WTC11 (cell line): ENCODE data around the gene ZNF432. TPM values are rescaled to one million over a fixed set of nuclear protein-coding genes. Genes with fewer than 3 reads are reported as not detected.

Experiments used
- ATAC-seq: fragments of 200-7000 bp; cut with Tn5 transposase; 2 replicates; pipeline ENCODE4 v1.10.0; 2021; ENCODE audit warnings: mild to moderate bottlenecking, moderate library complexity
- CTCF ChIA-PET: fragments of 300-600 bp; sonication (Branson Sonifier 250); formaldehyde crosslinking; loops from one replicate; lab custom pipeline; 2021; ENCODE audit warnings: antibody characterized with exemption; lab: Charles Lee
- POLR2A ChIA-PET: fragments of 350-600 bp; sonication (Branson Sonifier 250); formaldehyde crosslinking; loops from one replicate; lab custom pipeline; 2021; ENCODE audit warnings: antibody characterized with exemption; lab: Charles Lee
- DNase-seq: peaks from one replicate; pipeline ENCODE4 v3.0.0; 2021; ENCODE audit warnings: low spot score
- H3K27ac Mint-ChIP-seq: 2 replicates; pipeline ENCODE4 v1.8.0; 2021; ENCODE audit warnings: mixed read lengths
- H3K27me3 Mint-ChIP-seq: 2 replicates; pipeline ENCODE4 v1.8.0; 2021; ENCODE audit warnings: low read depth, mild to moderate bottlenecking, moderate library complexity, mixed read lengths
- H3K36me3 Mint-ChIP-seq: 2 replicates; pipeline ENCODE4 v1.8.0; 2021; ENCODE audit warnings: mixed read lengths
- H3K4me1 Mint-ChIP-seq: 2 replicates; pipeline ENCODE4 v1.8.0; 2022; ENCODE audit warnings: mixed read lengths
- H3K4me3 Mint-ChIP-seq: 2 replicates; pipeline ENCODE4 v1.8.0; 2021; ENCODE audit warnings: mild to moderate bottlenecking, moderate library complexity, mixed read lengths
- H3K9me3 Mint-ChIP-seq: 2 replicates; pipeline ENCODE4 v1.8.0; 2021; ENCODE audit warnings: mixed read lengths
- ESRRA ChIP-seq: sonication (generic); formaldehyde crosslinking; IDR thresholded peaks from 2 replicates; pipeline ENCODE4 v1.8.1; 2022; ENCODE audit warnings: mild to moderate bottlenecking, missing genetic modification reagents, borderline replicate concordance
- FOXJ3 ChIP-seq: sonication (generic); formaldehyde crosslinking; IDR thresholded peaks from 2 replicates; pipeline ENCODE4 v1.9.0; 2021; ENCODE audit warnings: missing genetic modification reagents, mild to moderate bottlenecking, borderline replicate concordance
- HMGA2 ChIP-seq: fragments of 250-450 bp; sonication (Bioruptor Pico); IDR thresholded peaks from 2 replicates; pipeline ENCODE4 v1.4.0; 2021; ENCODE audit warnings: mild to moderate bottlenecking, moderate library complexity
- NFYB ChIP-seq: sonication (generic); formaldehyde crosslinking; conservative IDR thresholded peaks from 2 replicates; pipeline ENCODE4 v1.8.0; 2022; ENCODE audit warnings: low read depth, missing genetic modification reagents
- NR2C2 ChIP-seq: sonication (generic); formaldehyde crosslinking; IDR thresholded peaks from 2 replicates; pipeline ENCODE4 v1.8.0; 2022; ENCODE audit warnings: mild to moderate bottlenecking, missing genetic modification reagents
- SP1 ChIP-seq: sonication (generic); formaldehyde crosslinking; conservative IDR thresholded peaks from 2 replicates; pipeline ENCODE4 v1.8.1; 2022; ENCODE audit warnings: missing genetic modification reagents
- ZBTB21 ChIP-seq: sonication (generic); formaldehyde crosslinking; IDR thresholded peaks from 2 replicates; pipeline ENCODE4 v1.8.1; 2023; ENCODE audit warnings: mild to moderate bottlenecking, missing genetic modification reagents, borderline replicate concordance
- ZNF423 ChIP-seq: fragments of 250-450 bp; sonication (Bioruptor Pico); IDR thresholded peaks from 2 replicates; pipeline ENCODE4 v2.1.2; 2022; ENCODE audit warnings: mild to moderate bottlenecking, moderate library complexity
- ZNF671 ChIP-seq: fragments of 250-450 bp; sonication (Bioruptor Pico); IDR thresholded peaks from 2 replicates; pipeline ENCODE4 v1.8.0; 2021; ENCODE audit warnings: mild to moderate bottlenecking
- total RNA-seq: library from RNA; stranded (reverse); gene quantifications from 3 replicates; pipeline ENCODE4 v1.2.3, GENCODE V29; 2021
- TF ChIP-seq, protein P1 (sequence below): fragments of 250-450 bp; sonication (Bioruptor Pico); IDR thresholded peaks from 2 replicates; pipeline ENCODE4 v1.8.0; 2021; ENCODE audit warnings: mild to moderate bottlenecking
- TF ChIP-seq, protein P2 (sequence below): fragments of 250-450 bp; sonication (Bioruptor Pico); IDR thresholded peaks from 2 replicates; pipeline ENCODE4 v1.9.0; 2021; ENCODE audit warnings: mild to moderate bottlenecking
- TF ChIP-seq, protein P3 (sequence below): sonication (generic); formaldehyde crosslinking; IDR thresholded peaks from 2 replicates; pipeline ENCODE4 v1.8.1; 2023; ENCODE audit warnings: mild to moderate bottlenecking, missing genetic modification reagents
- TF ChIP-seq, protein P4 (sequence below): sonication (generic); formaldehyde crosslinking; IDR thresholded peaks from 2 replicates; pipeline ENCODE4 v1.8.1; 2023; ENCODE audit warnings: mild to moderate bottlenecking, missing genetic modification reagents, borderline replicate concordance
- TF ChIP-seq, protein P5 (sequence below): fragments of 250-450 bp; sonication (Bioruptor Pico); IDR thresholded peaks from 2 replicates; pipeline ENCODE4 v1.9.0; 2021; ENCODE audit warnings: mild to moderate bottlenecking
- TF ChIP-seq, protein P6 (sequence below): sonication (generic); formaldehyde crosslinking; IDR thresholded peaks from 2 replicates; pipeline ENCODE4 v1.8.1; 2022; ENCODE audit warnings: mild to moderate bottlenecking, missing genetic modification reagents, moderate library complexity, borderline replicate concordance
- TF ChIP-seq, protein P7 (sequence below): sonication (generic); formaldehyde crosslinking; IDR thresholded peaks from 2 replicates; pipeline ENCODE4 v1.8.0; 2022; ENCODE audit warnings: mild to moderate bottlenecking, missing genetic modification reagents
- TF ChIP-seq, protein P8 (sequence below): sonication (generic); formaldehyde crosslinking; IDR thresholded peaks from 2 replicates; pipeline ENCODE4 v1.8.0; 2022; ENCODE audit warnings: mild to moderate bottlenecking, missing genetic modification reagents
- TF ChIP-seq, protein P9 (sequence below): sonication (generic); formaldehyde crosslinking; IDR thresholded peaks from 2 replicates; pipeline ENCODE4 v1.8.1; 2023; ENCODE audit warnings: mild to moderate bottlenecking, moderate library complexity, missing genetic modification reagents
- TF ChIP-seq, protein P10 (sequence below): sonication (generic); formaldehyde crosslinking; IDR thresholded peaks from 2 replicates; pipeline ENCODE4 v1.8.1; 2022; ENCODE audit warnings: mild to moderate bottlenecking, moderate library complexity, missing genetic modification reagents

The ZNF432 gene
- total RNA-seq, 1 experiment from 2014 or later: 8.9 TPM

DNA sequence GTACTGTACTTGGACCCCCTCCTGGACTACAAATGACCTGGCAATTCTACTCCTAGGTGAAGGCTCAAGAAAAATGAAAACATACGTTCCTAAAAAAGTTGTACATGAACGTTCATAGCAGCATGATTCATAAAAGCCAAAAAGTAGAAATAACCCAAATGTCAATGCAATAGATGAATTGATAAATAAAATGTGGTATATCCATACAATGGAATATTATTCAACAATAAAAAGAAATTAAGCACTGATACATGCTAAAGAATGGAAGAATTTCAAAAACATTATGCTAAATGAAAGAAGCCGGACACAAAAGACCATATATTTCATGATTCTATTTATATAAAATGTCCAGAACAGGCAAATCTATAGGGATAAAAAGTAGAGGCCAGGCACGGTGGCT is 9.5 kb downstream of the ZNF432 start:
- ChIA-PET CTCF (no interaction called here), POLR2A (no interaction called here)
- Mint-ChIP-seq H3K4me1 (peaks cover 4% of the 10 kb centered on the region; the same call in 1 of the 2 replicates), H3K36me3 (peaks cover 68% of the 10 kb centered on the region), H3K27ac (no peak overlapping the region), H3K9me3 (peaks cover 46% of the 10 kb centered on the region), H3K27me3 (no peaks in the 10 kb centered on the region), H3K4me3 (no peak overlapping the region)
- TF ChIP-seq, protein P1, sequence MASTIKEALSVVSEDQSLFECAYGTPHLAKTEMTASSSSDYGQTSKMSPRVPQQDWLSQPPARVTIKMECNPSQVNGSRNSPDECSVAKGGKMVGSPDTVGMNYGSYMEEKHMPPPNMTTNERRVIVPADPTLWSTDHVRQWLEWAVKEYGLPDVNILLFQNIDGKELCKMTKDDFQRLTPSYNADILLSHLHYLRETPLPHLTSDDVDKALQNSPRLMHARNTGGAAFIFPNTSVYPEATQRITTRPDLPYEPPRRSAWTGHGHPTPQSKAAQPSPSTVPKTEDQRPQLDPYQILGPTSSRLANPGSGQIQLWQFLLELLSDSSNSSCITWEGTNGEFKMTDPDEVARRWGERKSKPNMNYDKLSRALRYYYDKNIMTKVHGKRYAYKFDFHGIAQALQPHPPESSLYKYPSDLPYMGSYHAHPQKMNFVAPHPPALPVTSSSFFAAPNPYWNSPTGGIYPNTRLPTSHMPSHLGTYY (CRISPR knock-in tag): no peak
- TF ChIP-seq ZNF671 (CRISPR knock-in tag) (no peak), HMGA2 (no peak), SP1 (no peak), NR2C2 (CRISPR knock-in tag) (no peak), ESRRA (CRISPR knock-in tag) (no peak), FOXJ3 (CRISPR knock-in tag) (no peak), NFYB (CRISPR knock-in tag) (no peak), ZBTB21 (no peak), ZNF423 (CRISPR knock-in tag) (no peak)
- TF ChIP-seq, protein P2, sequence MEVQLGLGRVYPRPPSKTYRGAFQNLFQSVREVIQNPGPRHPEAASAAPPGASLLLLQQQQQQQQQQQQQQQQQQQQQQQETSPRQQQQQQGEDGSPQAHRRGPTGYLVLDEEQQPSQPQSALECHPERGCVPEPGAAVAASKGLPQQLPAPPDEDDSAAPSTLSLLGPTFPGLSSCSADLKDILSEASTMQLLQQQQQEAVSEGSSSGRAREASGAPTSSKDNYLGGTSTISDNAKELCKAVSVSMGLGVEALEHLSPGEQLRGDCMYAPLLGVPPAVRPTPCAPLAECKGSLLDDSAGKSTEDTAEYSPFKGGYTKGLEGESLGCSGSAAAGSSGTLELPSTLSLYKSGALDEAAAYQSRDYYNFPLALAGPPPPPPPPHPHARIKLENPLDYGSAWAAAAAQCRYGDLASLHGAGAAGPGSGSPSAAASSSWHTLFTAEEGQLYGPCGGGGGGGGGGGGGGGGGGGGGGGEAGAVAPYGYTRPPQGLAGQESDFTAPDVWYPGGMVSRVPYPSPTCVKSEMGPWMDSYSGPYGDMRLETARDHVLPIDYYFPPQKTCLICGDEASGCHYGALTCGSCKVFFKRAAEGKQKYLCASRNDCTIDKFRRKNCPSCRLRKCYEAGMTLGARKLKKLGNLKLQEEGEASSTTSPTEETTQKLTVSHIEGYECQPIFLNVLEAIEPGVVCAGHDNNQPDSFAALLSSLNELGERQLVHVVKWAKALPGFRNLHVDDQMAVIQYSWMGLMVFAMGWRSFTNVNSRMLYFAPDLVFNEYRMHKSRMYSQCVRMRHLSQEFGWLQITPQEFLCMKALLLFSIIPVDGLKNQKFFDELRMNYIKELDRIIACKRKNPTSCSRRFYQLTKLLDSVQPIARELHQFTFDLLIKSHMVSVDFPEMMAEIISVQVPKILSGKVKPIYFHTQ (CRISPR knock-in tag): no peak
- TF ChIP-seq, protein P3, sequence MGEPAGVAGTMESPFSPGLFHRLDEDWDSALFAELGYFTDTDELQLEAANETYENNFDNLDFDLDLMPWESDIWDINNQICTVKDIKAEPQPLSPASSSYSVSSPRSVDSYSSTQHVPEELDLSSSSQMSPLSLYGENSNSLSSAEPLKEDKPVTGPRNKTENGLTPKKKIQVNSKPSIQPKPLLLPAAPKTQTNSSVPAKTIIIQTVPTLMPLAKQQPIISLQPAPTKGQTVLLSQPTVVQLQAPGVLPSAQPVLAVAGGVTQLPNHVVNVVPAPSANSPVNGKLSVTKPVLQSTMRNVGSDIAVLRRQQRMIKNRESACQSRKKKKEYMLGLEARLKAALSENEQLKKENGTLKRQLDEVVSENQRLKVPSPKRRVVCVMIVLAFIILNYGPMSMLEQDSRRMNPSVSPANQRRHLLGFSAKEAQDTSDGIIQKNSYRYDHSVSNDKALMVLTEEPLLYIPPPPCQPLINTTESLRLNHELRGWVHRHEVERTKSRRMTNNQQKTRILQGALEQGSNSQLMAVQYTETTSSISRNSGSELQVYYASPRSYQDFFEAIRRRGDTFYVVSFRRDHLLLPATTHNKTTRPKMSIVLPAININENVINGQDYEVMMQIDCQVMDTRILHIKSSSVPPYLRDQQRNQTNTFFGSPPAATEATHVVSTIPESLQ (CRISPR knock-in tag): no peak
- TF ChIP-seq, protein P4, sequence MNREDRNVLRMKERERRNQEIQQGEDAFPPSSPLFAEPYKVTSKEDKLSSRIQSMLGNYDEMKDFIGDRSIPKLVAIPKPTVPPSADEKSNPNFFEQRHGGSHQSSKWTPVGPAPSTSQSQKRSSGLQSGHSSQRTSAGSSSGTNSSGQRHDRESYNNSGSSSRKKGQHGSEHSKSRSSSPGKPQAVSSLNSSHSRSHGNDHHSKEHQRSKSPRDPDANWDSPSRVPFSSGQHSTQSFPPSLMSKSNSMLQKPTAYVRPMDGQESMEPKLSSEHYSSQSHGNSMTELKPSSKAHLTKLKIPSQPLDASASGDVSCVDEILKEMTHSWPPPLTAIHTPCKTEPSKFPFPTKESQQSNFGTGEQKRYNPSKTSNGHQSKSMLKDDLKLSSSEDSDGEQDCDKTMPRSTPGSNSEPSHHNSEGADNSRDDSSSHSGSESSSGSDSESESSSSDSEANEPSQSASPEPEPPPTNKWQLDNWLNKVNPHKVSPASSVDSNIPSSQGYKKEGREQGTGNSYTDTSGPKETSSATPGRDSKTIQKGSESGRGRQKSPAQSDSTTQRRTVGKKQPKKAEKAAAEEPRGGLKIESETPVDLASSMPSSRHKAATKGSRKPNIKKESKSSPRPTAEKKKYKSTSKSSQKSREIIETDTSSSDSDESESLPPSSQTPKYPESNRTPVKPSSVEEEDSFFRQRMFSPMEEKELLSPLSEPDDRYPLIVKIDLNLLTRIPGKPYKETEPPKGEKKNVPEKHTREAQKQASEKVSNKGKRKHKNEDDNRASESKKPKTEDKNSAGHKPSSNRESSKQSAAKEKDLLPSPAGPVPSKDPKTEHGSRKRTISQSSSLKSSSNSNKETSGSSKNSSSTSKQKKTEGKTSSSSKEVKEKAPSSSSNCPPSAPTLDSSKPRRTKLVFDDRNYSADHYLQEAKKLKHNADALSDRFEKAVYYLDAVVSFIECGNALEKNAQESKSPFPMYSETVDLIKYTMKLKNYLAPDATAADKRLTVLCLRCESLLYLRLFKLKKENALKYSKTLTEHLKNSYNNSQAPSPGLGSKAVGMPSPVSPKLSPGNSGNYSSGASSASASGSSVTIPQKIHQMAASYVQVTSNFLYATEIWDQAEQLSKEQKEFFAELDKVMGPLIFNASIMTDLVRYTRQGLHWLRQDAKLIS (CRISPR knock-in tag): no peak
- TF ChIP-seq, protein P5, sequence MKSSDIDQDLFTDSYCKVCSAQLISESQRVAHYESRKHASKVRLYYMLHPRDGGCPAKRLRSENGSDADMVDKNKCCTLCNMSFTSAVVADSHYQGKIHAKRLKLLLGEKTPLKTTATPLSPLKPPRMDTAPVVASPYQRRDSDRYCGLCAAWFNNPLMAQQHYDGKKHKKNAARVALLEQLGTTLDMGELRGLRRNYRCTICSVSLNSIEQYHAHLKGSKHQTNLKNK (CRISPR knock-in tag): no peak
- TF ChIP-seq, protein P6, sequence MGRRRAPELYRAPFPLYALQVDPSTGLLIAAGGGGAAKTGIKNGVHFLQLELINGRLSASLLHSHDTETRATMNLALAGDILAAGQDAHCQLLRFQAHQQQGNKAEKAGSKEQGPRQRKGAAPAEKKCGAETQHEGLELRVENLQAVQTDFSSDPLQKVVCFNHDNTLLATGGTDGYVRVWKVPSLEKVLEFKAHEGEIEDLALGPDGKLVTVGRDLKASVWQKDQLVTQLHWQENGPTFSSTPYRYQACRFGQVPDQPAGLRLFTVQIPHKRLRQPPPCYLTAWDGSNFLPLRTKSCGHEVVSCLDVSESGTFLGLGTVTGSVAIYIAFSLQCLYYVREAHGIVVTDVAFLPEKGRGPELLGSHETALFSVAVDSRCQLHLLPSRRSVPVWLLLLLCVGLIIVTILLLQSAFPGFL (CRISPR knock-in tag): no peak
- TF ChIP-seq, protein P7, sequence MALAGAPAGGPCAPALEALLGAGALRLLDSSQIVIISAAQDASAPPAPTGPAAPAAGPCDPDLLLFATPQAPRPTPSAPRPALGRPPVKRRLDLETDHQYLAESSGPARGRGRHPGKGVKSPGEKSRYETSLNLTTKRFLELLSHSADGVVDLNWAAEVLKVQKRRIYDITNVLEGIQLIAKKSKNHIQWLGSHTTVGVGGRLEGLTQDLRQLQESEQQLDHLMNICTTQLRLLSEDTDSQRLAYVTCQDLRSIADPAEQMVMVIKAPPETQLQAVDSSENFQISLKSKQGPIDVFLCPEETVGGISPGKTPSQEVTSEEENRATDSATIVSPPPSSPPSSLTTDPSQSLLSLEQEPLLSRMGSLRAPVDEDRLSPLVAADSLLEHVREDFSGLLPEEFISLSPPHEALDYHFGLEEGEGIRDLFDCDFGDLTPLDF (CRISPR knock-in tag): no peak
- TF ChIP-seq, protein P8, sequence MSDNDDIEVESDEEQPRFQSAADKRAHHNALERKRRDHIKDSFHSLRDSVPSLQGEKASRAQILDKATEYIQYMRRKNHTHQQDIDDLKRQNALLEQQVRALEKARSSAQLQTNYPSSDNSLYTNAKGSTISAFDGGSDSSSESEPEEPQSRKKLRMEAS (CRISPR knock-in tag): no peak
- TF ChIP-seq, protein P9, sequence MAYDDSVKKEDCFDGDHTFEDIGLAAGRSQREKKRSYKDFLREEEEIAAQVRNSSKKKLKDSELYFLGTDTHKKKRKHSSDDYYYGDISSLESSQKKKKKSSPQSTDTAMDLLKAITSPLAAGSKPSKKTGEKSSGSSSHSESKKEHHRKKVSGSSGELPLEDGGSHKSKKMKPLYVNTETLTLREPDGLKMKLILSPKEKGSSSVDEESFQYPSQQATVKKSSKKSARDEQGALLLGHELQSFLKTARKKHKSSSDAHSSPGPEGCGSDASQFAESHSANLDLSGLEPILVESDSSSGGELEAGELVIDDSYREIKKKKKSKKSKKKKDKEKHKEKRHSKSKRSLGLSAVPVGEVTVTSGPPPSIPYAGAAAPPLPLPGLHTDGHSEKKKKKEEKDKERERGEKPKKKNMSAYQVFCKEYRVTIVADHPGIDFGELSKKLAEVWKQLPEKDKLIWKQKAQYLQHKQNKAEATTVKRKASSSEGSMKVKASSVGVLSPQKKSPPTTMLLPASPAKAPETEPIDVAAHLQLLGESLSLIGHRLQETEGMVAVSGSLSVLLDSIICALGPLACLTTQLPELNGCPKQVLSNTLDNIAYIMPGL (CRISPR knock-in tag): no peak
- TF ChIP-seq, protein P10, sequence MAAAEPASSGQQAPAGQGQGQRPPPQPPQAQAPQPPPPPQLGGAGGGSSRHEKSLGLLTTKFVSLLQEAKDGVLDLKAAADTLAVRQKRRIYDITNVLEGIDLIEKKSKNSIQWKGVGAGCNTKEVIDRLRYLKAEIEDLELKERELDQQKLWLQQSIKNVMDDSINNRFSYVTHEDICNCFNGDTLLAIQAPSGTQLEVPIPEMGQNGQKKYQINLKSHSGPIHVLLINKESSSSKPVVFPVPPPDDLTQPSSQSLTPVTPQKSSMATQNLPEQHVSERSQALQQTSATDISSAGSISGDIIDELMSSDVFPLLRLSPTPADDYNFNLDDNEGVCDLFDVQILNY (CRISPR knock-in tag): no peak
- ATAC-seq (no peak), DNase-seq (no peak)
